Endodermal cell (in vitro differentiated cells): ENCODE data around the gene XPO6. TPM values are rescaled to one million over a fixed set of nuclear protein-coding genes. Genes with fewer than 3 reads are reported as not detected.

ENCODE experiments used
- DNase-seq: peaks from one replicate; pipeline ENCODE4 v3.0.0-alpha.2; 2017
- H3K27ac ChIP-seq: 2 replicates; pipeline ENCODE4 v1.5.1; 2013; ENCODE audit warnings: mild to moderate bottlenecking, low read depth, low read length, moderate library complexity
- H3K27me3 ChIP-seq: 2 replicates; pipeline ENCODE4 v1.6.1; 2013; ENCODE audit warnings: mild to moderate bottlenecking, low read length, moderate library complexity; ENCODE audit not compliant: insufficient read depth, control insufficient read depth, poor library complexity, severe bottlenecking
- H3K36me3 ChIP-seq: 2 replicates; pipeline ENCODE4 v1.7.0; 2013; ENCODE audit warnings: mild to moderate bottlenecking, low read length, moderate library complexity; ENCODE audit not compliant: control insufficient read depth, insufficient read depth
- H3K4me1 ChIP-seq: one replicate; pipeline ENCODE4 v1.7.0; 2013; ENCODE audit warnings: low read length; ENCODE audit not compliant: control insufficient read depth, insufficient read depth
- H3K4me3 ChIP-seq: 2 replicates; pipeline ENCODE4 v1.5.1; 2013; ENCODE audit warnings: mild to moderate bottlenecking, low read length, moderate library complexity
- H3K9ac ChIP-seq: 2 replicates; pipeline ENCODE4 v1.6.1; 2013; ENCODE audit warnings: mild to moderate bottlenecking, low read length, moderate library complexity; ENCODE audit not compliant: poor library complexity, severe bottlenecking; ENCODE audit errors: extremely low read depth
- H3K9me3 ChIP-seq: 2 replicates; pipeline ENCODE4 v1.6.1; 2013; ENCODE audit warnings: mild to moderate bottlenecking, low read length, moderate library complexity; ENCODE audit not compliant: control insufficient read depth
- H3K27ac Mint-ChIP-seq: 2 replicates; pipeline ENCODE4 v1.8.0; 2020; ENCODE audit warnings: mixed read lengths
- H3K27me3 Mint-ChIP-seq: 2 replicates; pipeline ENCODE4 v1.8.0; 2021; ENCODE audit warnings: mild to moderate bottlenecking, mixed read lengths; ENCODE audit not compliant: insufficient read depth
- H3K36me3 Mint-ChIP-seq: 2 replicates; pipeline ENCODE4 v1.8.0; 2020; ENCODE audit warnings: low read depth, mixed read lengths
- H3K4me1 Mint-ChIP-seq: 2 replicates; pipeline ENCODE4 v1.8.0; 2020; ENCODE audit warnings: mixed read lengths
- H3K4me3 Mint-ChIP-seq: 2 replicates; pipeline ENCODE4 v1.8.0; 2020; ENCODE audit warnings: mild to moderate bottlenecking, moderate library complexity, mixed read lengths
- H3K9me3 Mint-ChIP-seq: 2 replicates; pipeline ENCODE4 v1.8.0; 2020; ENCODE audit warnings: mild to moderate bottlenecking, mixed read lengths
- CTCF ChIP-seq: fragments of 200-600 bp; sonication (generic); conservative IDR thresholded peaks from 2 replicates; pipeline ENCODE4 v1.5.0; 2021; ENCODE audit warnings: antibody characterized with exemption, mild to moderate bottlenecking
- WGBS, 2 experiments: methylation state at CpG; one replicate each; pipeline versions ENCODE4 v1.1.5 to v1.1.7; 2013; ENCODE audit warnings: missing lambda C conversion rate in 2 of 2, mixed read lengths in 1 of 2; ENCODE audit not compliant: insufficient coverage in 1 of 2, insufficient read length in 1 of 2; 5-methylcytosine and 5-hydroxymethylcytosine counted together
- total RNA-seq, 2 donors: library from RNA; stranded (reverse); fragmentation: NEBNext Ultra II Directional in 1 of 2; extraction: Animal tissue kit (Norgen Biotek cat#: 25700) in 1 of 2; gene quantifications; 2 replicates in 1 of 2; 3 replicates in 1 of 2; pipeline ENCODE4 v1.2.1, GENCODE V29; 2021

Gene XPO6
- total RNA-seq, 2 donors from 2014 or later, result 84.7 to 92.4 TPM

GRCh38 chr16:28192806-28193529 lies 18.8 kb downstream of the XPO6 start:
- H3K27ac Mint-ChIP-seq, result peak overlapping the region; percentile 26
- H3K27ac ChIP-seq, result no peak overlapping the region
- WGBS, 2 experiments, result 95 to 98% methylated on average over 8 to 10 of the region's 10 CpGs

DNA sequence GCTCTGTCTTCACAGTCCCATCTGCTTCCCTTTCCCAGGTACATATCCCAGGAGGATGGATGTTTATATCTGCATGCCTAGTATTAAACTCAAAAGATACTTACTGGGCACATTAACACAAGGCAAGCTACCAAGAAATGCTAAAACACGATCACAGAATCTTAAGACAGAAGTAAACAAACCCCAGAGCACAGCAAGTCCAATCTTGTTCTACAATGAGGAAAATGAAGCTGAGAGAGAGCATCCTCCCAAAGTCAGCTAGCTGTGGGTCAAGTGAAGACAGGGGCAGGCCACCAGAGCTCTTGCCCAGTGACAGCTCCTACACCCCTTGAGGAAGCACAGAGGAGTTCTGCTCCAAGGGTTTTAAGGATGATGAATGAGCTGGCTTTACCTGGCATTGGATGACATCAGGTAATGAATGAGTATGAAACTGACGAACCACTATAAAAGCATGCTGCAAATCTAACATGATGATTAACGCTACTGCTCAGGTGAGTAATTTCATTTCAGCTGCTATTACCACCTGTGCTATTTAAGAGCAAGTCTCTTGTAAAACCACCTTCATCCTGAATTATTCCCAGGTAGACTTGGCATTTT lies 20.3 kb downstream of the XPO6 start:
- Mint-ChIP-seq H3K9me3 (no peaks in the 10 kb centered on the region), H3K4me1 (peaks cover 26% of the 10 kb centered on the region), H3K27ac (no peak overlapping the region)

More at GRCh38 chr16:28192806-28193529, 18.8 kb downstream of the XPO6 start:
- Histone ChIP-seq H3K9ac (no peak overlapping the region), H3K36me3 (no peaks in the 10 kb centered on the region), H3K9me3 (no peaks in the 10 kb centered on the region), H3K4me1 (no peaks in the 10 kb centered on the region), H3K4me3 (no peak overlapping the region), H3K27me3 (no peaks in the 10 kb centered on the region)
- TF ChIP-seq CTCF, result no peak
- DNase-seq, result no peak
- H3K27me3 Mint-ChIP-seq, result no peaks in the 10 kb centered on the region
- H3K4me1 Mint-ChIP-seq, result peaks cover 30% of the 10 kb centered on the region
- no peaks in the 10 kb centered on the region for H3K9me3 Mint-ChIP-seq
- no peak overlapping the region for H3K4me3 Mint-ChIP-seq
- H3K36me3 Mint-ChIP-seq, result peaks cover 18% of the 10 kb centered on the region

DNA sequence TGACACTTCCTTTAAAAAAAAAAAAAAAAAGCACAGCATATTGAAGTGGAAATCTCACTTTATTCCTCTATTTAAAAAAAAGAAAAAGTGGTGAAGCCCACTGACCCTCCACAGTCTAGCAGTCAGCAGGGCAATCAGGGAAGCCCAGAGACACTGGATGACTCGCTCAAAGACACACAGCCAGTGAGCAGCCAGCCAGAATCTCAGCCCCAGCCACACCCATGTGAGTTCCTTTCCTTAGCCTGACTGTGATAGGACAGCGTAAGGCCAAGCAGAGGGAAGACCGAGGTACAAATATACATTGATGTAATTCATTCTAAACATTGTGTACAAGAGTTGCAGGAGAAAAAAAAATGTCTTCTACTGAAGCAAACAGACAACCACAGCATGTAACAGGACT lies 22.5 kb downstream of the XPO6 start:
- peaks cover 11% of the 10 kb centered on the region for H3K9me3 ChIP-seq
- Mint-ChIP-seq H3K4me1 (peaks cover 15% of the 10 kb centered on the region), H3K27ac (no peak overlapping the region), H3K27me3 (no peaks in the 10 kb centered on the region), H3K36me3 (peaks cover 5% of the 10 kb centered on the region), H3K9me3 (peaks cover 5% of the 10 kb centered on the region), H3K4me3 (no peak overlapping the region)
- no peaks in the 10 kb centered on the region for H3K27me3 ChIP-seq
- no peak overlapping the region for H3K9ac ChIP-seq
- 86 to 89% methylated on average over 1 of the region's 3 CpGs for WGBS, 2 experiments
- DNase-seq, result no peak
- H3K4me3 ChIP-seq, result no peak overlapping the region
- H3K36me3 ChIP-seq, result no peaks in the 10 kb centered on the region
- no peak overlapping the region for H3K27ac ChIP-seq
- TF ChIP-seq CTCF, result no peak
- no peaks in the 10 kb centered on the region for H3K4me1 ChIP-seq

More for the DNA sequence above, 20.3 kb downstream of the XPO6 start:
- Mint-ChIP-seq H3K36me3 (peaks cover 15% of the 10 kb centered on the region), H3K4me3 (no peak overlapping the region), H3K27me3 (no peaks in the 10 kb centered on the region)
- H3K4me1 ChIP-seq, result no peaks in the 10 kb centered on the region
- TF ChIP-seq CTCF, result no peak
- DNase-seq, result no peak
- H3K9me3 ChIP-seq, result no peaks in the 10 kb centered on the region
- H3K9ac ChIP-seq, result no peak overlapping the region
- 92 to 100% methylated on average over 2 to 3 of the region's 3 CpGs for WGBS, 2 experiments
- no peak overlapping the region for H3K27ac ChIP-seq
- no peaks in the 10 kb centered on the region for H3K27me3 ChIP-seq
- no peak overlapping the region for H3K4me3 ChIP-seq
- no peaks in the 10 kb centered on the region for H3K36me3 ChIP-seq
